Tibial nerve (tissue), 4 donors: ENCODE data around the gene PDCD1. TPM values are rescaled to one million over a fixed set of nuclear protein-coding genes. Genes with fewer than 3 reads are reported as not detected.

Experiments
- DNase-seq, 2 donors: peaks; one replicate each; pipeline ENCODE4 v3.0.0-alpha.2; 2019; ENCODE audit warnings: low spot score in 2 of 2
- H3K27ac ChIP-seq, 4 donors: fragments of 200-600 bp; sonication (generic) in 3 of 4; one replicate each; pipeline ENCODE4 v1.5.1; 2017 to 2019; ENCODE audit warnings: mild to moderate bottlenecking in 1 of 4
- H3K27me3 ChIP-seq, 2 donors: fragments of 200-600 bp; sonication (generic) in 1 of 2; one replicate each; pipeline versions ENCODE4 v1.5.1 to v1.6.0; 2017 to 2019
- H3K36me3 ChIP-seq, 3 donors: fragments of 200-600 bp; sonication (generic); one replicate each; pipeline ENCODE4 v1.5.1; 2018 to 2019
- H3K4me1 ChIP-seq, 4 donors: fragments of 200-600 bp; sonication (generic) in 3 of 4; one replicate each; pipeline ENCODE4 v1.5.1; 2017 to 2019
- H3K4me3 ChIP-seq, 4 donors: fragments of 200-600 bp; sonication (generic) in 3 of 4; one replicate each; pipeline ENCODE4 v1.5.1; 2017 to 2019; ENCODE audit warnings: mild to moderate bottlenecking in 1 of 4, moderate library complexity in 1 of 4
- H3K9me3 ChIP-seq, 4 donors: fragments of 200-600 bp; sonication (generic) in 3 of 4; one replicate each; pipeline ENCODE4 v1.5.1; 2017 to 2019
- CTCF ChIP-seq, 5 experiments: fragments of 200-600 bp in 3 of 5; fragments of 450-650 bp in 2 of 5; sonication (generic) in 3 of 5; IDR thresholded peaks; one replicate each; pipeline ENCODE4 v1.5.1; 2016 to 2019; ENCODE audit warnings: antibody characterized with exemption in 5 of 5, mild to moderate bottlenecking in 3 of 5, moderate library complexity in 2 of 5
- EP300 ChIP-seq, 2 donors: sonication (generic); formaldehyde crosslinking; IDR thresholded peaks; one replicate each; pipeline ENCODE4 v1.6.1; 2017; ENCODE audit warnings: antibody characterized with exemption in 2 of 2, mild to moderate bottlenecking in 1 of 2
- POLR2A ChIP-seq, 2 donors: fragments of 450-650 bp; IDR thresholded peaks; one replicate each; pipeline ENCODE4 v1.6.1; 2017; ENCODE audit warnings: antibody characterized with exemption in 2 of 2, mild to moderate bottlenecking in 2 of 2, moderate library complexity in 2 of 2
- WGBS, 2 donors: methylation state at CpG; one replicate each; pipeline ENCODE4 v1.1.5; 2018; 5-methylcytosine and 5-hydroxymethylcytosine counted together
- total RNA-seq, 4 donors: library from RNA; depleted of rRNA; stranded (reverse); fragments of >200 nt; gene quantifications; one replicate each; pipeline ENCODE4 v1.1.0, GENCODE V29; 2016

Gene PDCD1
- total RNA-seq, 4 donors from 2014 or later, result 0.22 to 0.60 (median 0.42) TPM; not detected in 1

GRCh38 chr2:241815477-241816430 is 42.9 kb downstream of the PDCD1 start:
- H3K4me1 ChIP-seq, result peaks cover 0 to 4% (median 0%) of the 10 kb centered on the region in 4 donors
- no peak overlapping the region for H3K27ac ChIP-seq
- H3K36me3 ChIP-seq, result no peaks in the 10 kb centered on the region
- 82% methylated on average over 40 to 48 of the region's 48 CpGs for WGBS, 2 donors
- peak in 1 of 2 donors; percentile 9 for DNase-seq
- no peak overlapping the region for H3K4me3 ChIP-seq
- peaks cover 0 to 33% of the 10 kb centered on the region in 2 donors for H3K27me3 ChIP-seq
- H3K9me3 ChIP-seq, result no peaks in the 10 kb centered on the region
- no peak for TF ChIP-seq CTCF (IDR thresholded peaks at IDR 0.05)
- no peak for TF ChIP-seq POLR2A (IDR thresholded peaks at IDR 0.05)
- TF ChIP-seq EP300 (IDR thresholded peaks at IDR 0.05), result no peak

- TF ChIP-seq EP300 (IDR thresholded peaks at IDR 0.05), result no peak
- no peak for TF ChIP-seq CTCF (IDR thresholded peaks at IDR 0.05)
- no peak for TF ChIP-seq POLR2A (IDR thresholded peaks at IDR 0.05)
- Histone ChIP-seq H3K27me3 (peaks cover 0 to 29% of the 10 kb centered on the region in 2 donors), H3K4me3 (no peak overlapping the region), H3K9me3 (no peaks in the 10 kb centered on the region), H3K36me3 (no peaks in the 10 kb centered on the region), H3K4me1 (peaks cover 0 to 9% (median 0%) of the 10 kb centered on the region in 4 donors), H3K27ac (no peak overlapping the region)
- peak in 1 of 2 donors; percentile 9 for DNase-seq
- 80 to 85% methylated on average over 34 to 36 of the region's 52 CpGs for WGBS, 2 donors
Observed at GRCh38 chr2:241814643-241815476, 43.8 kb downstream of the PDCD1 start.

- H3K36me3 ChIP-seq, result no peaks in the 10 kb centered on the region
- peaks cover 0 to 29% of the 10 kb centered on the region in 2 donors for H3K27me3 ChIP-seq
- H3K27ac ChIP-seq, result no peak overlapping the region
- H3K4me1 ChIP-seq, result peaks cover 0 to 9% (median 0%) of the 10 kb centered on the region in 4 donors
- TF ChIP-seq POLR2A (IDR thresholded peaks at IDR 0.05) (no peak), CTCF (IDR thresholded peaks at IDR 0.05) (no peak), EP300 (IDR thresholded peaks at IDR 0.05) (no peak)
- 80 to 82% methylated on average over 5 to 16 of the region's 17 CpGs for WGBS, 2 donors
- H3K9me3 ChIP-seq, result no peaks in the 10 kb centered on the region
- no peak overlapping the region for H3K4me3 ChIP-seq
- DNase-seq, result no peak
Observed at GRCh38 chr2:241814393-241814642, 44.4 kb downstream of the PDCD1 start.

DNA sequence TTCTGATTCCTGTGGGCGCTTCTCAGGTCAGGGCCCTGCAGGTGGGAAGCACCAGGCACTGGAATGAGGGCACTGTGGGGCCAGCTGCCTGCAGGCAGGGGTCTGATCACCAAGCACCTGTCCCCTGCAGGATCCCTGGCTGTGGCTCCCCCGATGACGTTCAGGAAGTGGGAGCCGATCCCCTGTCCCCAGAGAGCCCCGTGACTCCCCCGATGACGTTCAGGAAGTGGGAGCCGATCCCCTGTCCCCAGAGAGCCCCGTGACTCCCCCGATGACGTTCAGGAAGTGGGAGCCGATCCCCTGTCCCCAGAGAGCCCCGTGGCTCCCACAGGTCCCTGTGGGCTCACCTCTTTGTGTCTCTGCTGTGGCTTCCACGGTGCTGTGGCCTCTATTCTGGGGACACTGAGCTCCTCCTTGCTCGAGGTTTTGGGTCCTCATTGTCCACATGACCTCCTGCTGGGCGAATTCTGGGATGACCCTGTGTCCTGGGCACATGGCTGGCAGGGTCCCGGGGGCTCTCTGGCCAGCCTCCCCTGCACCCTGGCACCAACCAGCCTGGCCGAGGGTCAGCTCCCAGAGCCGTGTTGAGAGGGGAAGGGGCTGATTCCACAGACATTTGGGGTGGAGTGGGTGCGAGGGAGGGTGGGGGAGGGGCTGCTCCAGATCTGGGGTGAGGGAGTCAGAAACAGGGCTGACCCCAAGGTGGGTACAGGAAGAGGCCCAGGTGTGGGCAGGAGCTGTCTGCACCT is 44.9 kb downstream of the PDCD1 start:
- peak in 1 of 2 donors; percentile 6 for DNase-seq
- 51 to 78% methylated on average over 9 to 14 of the region's 20 CpGs for WGBS, 2 donors

More for the DNA sequence above, 44.9 kb downstream of the PDCD1 start:
- Histone ChIP-seq H3K27me3 (peaks cover 0 to 28% of the 10 kb centered on the region in 2 donors), H3K9me3 (no peaks in the 10 kb centered on the region), H3K4me3 (no peak overlapping the region), H3K36me3 (no peaks in the 10 kb centered on the region), H3K27ac (no peak overlapping the region), H3K4me1 (peaks cover 0 to 9% (median 0%) of the 10 kb centered on the region in 4 donors)
- TF ChIP-seq POLR2A (IDR thresholded peaks at IDR 0.05) (no peak), CTCF (IDR thresholded peaks at IDR 0.05) (no peak), EP300 (IDR thresholded peaks at IDR 0.05) (no peak)
